Stimulated activated naive CD4-positive, alpha-beta T cell (primary cell): Measurements from ENCODE around the gene METTL27.
"Not testable (repeated sequence)": the region's sequence is repeated elsewhere in the genome, so short reads cannot be mapped to it uniquely, and the experiment has no call there.

Experiments
- DNase-seq, 6 experiments: peaks; one replicate each; lab custom pipeline; 2025; lab: John Stamatoyannopoulos, UW

Gene METTL27

DNA sequence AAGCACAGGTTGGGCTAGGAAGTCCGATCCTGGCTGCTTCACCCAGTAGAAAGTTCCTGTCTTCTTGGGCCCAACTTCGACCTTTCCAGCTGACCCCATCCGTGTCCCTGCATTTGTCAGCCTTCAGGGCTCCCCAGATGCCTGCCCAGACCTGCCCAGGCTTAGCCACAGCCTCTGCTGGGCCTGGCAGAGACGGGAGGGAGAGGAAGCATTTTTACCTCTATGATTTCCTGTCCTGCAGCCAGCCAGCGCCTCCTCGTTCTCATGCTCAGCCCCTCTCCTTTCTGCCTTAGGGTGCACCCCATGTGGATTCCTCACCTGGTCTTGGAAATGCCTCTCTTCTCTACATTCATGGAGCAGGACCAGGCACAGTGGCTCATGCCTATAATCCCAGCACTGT lies 3.7 kb downstream of the METTL27 start:
- no peak for DNase-seq

DNA sequence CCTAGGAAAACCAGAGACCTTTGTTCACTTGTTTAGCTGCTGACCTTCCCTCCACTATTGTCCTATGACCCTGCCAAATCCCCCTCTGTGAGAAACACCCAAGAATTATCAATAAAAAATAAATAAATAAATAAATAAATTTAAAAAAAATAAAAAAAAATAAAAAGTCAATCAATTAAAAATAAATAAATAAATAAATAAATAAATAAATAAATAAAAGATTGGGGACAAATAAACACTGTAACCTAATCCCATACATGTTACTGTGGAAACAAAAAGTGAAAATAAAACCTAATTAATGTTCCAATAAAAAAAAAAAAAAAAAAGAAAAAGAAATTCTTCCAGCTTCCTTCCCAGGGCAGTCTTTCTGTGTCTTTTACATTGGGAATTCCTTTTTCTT lies 5.1 kb downstream of the METTL27 start:
- not testable (repeated sequence) for DNase-seq

DNA sequence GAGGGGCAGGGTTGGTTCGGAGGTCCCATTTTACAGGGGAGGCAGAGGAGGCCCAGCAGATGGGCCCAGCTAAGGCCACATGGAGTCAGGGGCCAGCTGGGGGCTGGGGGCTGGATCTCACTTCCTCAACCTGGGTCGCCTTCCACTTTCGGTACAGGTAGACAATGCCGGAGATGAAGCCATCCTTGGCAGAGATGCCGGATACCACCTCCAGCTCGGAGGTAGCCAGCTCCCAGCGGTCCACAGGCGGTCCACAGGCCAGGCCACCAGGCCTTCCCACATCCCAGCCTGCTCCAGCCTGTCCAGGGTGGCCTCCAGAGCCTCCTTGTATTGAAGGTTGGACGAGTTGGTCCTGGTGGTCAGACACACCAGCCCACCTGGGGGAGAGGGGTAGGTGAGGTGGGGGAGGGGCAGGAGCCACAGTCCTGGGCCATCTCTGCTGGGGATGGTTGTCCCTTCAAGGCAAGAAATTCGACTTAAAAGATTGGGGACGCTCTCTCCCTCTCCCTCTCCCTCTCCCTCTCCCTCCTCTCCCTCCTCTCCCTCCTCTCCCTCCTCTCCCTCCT lies 7.6 kb downstream of the METTL27 start:
- DNase-seq, result no peak

DNA sequence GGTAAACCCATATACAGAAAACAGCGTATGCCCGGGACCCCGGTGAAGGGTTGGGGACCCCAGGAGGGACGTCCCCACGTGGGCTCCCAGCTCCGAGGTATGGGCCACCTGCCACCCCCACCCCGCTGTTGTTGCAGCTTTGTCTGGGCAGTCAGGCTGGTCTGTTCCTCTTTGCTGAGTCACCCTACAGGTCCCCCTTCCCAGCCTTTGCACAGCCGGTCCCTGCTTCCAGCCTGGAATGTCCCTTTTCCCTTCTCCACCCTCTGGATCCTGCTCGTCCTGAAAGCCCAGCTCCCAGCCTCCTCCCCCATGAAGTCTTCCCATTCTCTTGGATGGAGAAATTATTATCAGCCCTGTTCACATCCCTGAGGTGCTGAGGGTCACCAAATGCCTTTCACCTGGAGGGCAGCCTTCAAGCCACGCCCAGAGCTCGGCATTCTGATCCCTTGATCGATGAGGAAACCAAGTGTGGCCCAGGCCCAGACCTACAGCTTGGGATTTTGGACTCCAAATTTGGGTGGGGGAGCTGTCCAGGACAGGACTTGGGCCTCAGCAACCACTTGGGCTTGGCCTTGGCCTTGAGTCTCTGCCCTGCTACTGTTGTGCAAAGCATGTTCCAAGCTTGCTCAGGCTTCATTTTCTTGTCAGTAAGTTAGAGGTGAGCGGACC lies 8.9 kb downstream of the METTL27 start:
- DNase-seq, result no peak

DNA sequence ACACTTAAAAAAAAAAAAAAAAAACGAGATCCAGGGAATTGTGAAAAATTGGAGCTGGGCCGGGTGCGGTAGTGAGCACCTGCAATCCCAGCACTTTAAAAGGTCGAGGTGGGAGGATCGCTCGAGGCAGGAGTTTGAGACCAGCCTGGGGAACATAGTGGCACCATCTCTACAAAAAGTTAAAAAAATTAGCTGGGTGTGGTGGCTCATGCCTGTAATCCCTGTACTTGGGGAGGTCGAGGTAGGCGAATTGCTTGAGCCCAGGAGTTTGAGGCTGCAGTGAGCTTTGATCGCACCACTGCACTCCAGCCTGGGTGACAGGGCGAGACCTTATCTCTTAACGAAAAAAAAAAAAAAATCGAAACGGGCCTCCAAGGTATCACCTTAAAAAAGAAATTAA lies 9.5 kb downstream of the METTL27 start:
- DNase-seq, result no peak

DNA sequence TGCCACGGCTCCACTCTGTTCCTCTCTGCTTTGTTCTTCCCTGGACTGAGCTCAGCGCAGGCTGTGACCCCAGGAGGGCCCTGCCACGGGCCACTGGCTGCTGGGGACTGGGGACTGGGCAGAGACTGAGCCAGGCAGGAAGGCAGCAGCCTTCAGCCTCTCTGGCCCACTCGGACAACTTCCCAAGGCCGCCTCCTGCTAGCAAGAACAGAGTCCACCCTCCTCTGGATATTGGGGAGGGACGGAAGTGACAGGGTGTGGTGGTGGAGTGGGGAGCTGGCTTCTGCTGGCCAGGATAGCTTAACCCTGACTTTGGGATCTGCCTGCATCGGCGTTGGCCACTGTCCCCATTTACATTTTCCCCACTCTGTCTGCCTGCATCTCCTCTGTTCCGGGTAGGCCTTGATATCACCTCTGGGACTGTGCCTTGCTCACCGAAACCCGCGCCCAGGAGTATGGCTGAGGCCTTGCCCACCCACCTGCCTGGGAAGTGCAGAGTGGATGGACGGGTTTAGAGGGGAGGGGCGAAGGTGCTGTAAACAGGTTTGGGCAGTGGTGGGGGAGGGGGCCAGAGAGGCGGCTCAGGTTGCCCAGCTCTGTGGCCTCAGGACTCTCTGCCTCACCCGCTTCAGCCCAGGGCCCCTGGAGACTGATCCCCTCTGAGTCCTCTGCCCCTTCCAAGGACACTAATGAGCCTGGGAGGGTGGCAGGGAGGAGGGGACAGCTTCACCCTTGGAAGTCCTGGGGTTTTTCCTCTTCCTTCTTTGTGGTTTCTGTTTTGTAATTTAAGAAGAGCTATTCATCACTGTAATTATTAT lies 10.3 kb downstream of the METTL27 start:
- DNase-seq, result no peak

DNA sequence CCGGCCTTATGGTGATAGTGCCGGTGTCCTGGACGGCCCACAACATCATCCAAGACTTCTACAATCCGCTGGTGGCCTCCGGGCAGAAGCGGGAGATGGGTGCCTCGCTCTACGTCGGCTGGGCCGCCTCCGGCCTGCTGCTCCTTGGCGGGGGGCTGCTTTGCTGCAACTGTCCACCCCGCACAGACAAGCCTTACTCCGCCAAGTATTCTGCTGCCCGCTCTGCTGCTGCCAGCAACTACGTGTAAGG lies 10.8 kb downstream of the METTL27 start:
- DNase-seq, result no peak

DNA sequence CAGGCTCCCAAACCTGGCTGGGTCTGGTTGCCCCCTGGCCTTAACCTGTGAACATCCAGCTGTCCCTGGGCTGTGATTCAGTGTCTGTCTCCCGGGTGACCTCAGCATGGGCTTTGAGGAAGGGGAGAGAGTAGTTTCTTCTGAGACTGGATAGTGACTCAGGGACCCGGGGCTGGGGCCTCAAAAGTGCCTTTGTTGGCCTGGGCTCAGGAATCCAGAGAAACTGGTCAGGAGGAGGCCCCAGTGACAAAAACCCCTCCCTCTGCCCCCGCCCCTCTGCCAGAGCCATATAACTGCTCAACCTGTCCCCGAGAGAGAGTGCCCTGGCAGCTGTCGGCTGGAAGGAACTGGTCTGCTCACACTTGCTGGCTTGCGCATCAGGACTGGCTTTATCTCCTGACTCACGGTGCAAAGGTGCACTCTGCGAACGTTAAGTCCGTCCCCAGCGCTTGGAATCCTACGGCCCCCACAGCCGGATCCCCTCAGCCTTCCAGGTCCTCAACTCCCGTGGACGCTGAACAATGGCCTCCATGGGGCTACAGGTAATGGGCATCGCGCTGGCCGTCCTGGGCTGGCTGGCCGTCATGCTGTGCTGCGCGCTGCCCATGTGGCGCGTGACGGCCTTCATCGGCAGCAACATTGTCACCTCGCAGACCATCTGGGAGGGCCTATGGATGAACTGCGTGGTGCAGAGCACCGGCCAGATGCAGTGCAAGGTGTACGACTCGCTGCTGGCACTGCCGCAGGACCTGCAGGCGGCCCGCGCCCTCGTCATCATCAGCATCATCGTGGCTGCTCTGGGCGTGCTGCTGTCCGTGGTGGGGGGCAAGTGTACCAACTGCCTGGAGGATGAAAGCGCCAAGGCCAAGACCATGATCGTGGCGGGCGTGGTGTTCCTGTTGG lies 11.4 kb downstream of the METTL27 start, which contains the start of gene CLDN4:
Gene CLDN4 (plus strand): TSS at position 316 of the 903 bp plus-strand sequence. CDS start 206 bp downstream, at position 522.
- no peak for DNase-seq

DNA sequence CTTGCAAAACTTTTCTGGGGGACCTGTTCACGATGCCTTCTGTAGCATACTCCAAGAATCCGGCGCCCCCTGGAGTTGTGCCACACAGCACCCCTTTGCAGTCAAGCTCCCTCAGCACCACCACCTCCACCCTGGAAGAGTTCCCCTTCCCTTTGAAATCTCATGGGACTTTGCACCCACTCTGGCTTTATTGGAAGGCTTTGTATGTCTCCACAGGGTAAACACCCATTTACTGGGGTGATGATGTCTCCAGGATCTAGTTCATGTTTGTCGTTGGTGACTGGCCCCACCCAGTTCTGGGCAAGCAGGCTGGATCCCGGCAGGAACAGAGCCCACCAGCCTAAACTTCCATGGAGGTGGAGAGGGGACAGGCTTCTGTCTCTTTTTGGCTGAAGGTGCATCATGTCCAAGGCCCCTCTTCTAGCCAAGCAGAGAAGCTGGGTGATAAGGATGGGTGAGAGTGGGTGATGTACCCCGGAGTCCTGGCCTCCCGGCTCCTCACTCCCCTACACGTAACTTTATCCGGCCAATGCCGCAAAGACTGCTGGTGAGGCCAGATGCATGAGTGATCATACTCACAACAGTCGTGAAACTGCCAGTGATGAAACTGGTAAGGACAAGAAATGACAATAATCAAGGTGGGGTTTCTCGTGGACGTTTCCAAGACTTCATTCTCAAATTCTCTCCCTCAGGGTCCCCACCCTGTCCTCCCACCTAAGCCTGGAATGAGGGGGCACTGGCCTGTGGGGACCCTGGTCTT lies 12.2 kb downstream of the METTL27 start:
- DNase-seq, result no peak

DNA sequence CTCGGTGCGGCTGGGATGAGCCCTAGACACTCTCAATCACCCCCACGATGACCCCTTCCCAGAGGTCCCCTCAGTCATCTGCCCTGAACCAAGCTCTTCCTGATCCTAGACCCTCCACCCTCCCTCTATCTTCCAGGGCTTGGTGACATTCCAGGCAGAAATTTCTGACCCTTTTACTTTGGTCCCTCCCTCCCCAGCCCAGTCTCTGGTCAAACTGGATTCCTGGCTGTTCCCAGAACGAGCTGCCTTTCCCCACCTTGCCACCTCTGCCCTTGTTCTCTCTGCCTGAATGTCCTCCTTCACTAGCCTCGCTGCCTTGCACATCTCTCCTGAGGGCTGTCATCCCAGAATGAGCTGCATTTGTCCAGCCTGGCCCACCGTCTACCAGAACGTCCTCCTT lies 12.8 kb downstream of the METTL27 start:
- DNase-seq, result no peak

DNA sequence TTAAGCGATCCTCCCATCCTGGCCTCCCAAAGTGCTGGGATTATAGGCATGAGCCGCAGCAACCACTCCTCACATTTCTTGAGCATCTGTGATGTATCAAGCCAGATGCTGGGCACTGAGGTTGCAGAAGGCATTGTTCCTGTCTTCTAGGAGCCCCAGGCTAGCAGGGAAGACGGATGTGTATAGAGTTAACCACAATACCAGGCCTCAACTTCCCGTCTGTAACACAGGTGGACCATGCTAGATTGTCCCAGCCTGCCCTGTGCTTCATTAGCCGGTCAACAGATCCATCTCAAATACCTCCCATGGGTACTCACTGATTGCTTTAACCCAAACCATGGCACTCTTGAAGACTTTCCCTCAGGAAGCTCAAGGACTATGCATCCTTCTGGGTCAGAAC lies 13.3 kb downstream of the METTL27 start:
- DNase-seq, result no peak

DNA sequence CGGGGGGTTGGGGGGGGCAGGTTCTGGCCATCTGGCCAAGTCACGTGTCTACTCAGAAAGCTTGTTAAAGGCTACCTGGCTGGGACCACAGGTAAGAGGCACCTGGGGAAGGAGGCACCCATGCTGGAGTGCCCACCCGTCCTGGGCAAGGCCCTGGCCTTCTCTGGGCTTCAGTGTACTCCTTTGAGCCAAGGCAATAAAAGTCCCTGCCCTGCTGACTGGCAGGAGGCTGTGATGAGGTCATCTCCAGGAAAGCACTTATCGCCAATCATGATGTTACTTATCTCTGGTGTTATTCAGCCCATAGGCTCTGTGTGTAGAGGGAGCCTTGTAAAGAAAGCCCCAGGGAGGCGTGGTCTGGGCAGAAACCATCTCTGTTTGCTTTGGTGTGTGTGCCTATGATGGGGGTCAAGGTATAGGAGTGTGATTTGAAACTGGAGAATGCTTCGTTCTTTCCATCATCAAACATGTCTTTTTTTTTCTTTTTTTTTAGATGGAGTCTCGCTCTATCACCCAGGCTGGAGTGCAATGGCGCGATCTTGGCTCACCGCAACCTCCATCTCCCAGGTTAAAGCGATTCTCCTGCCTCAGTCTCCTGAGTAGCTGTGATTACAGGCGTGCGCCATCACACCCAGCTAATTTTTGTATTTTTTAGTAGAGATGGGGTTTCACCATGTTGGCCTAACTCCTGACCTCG lies 14.1 kb downstream of the METTL27 start:
- DNase-seq, result no peak

DNA sequence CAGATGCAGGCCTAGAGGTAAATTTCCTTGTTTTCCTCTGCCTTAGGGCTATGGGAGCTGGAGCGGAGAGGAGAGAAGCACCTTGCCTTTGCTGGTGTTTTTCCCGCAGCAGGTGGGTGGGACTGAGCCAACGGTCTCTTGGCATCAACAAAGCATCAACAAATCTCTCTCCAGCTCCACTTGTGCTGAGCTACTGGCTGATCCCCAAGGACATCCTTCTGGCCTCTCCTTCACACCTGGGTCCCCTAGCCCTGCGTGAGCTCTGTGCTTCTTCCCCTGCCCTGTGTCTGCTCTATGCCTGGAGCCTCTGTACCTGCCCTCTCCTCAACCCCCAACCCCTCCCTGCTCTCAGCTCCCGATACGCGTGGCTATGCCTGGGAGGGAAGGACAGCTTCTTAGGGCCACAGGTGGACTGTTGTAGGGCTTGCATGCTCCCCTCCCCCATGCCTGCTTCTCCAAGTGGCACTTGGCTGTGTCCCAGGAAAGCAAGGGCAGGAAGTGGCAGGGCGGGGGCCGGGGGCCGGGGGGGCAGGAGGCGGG lies 14.7 kb downstream of the METTL27 start:
- no peak for DNase-seq

DNA sequence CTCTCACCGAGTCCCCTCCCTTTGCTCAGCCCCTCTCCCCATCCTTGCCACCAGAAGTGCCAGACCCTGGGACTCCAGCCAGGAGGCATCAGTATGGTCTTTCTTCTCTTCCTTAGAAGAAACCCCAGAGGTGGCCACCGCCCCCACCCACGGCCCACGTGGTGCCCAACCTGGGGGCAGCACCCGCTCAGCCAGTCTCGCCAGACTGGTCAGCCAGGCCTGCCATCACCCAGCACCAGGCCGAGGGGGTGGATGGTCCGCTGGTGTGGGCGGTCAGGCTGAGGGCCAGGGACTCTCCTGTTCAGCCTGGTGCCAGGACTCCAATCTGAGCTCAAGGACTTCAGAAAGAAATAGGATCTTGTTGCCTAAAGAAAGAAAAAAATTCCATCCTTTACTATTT lies 17.3 kb downstream of the METTL27 start:
- DNase-seq, result no peak

DNA sequence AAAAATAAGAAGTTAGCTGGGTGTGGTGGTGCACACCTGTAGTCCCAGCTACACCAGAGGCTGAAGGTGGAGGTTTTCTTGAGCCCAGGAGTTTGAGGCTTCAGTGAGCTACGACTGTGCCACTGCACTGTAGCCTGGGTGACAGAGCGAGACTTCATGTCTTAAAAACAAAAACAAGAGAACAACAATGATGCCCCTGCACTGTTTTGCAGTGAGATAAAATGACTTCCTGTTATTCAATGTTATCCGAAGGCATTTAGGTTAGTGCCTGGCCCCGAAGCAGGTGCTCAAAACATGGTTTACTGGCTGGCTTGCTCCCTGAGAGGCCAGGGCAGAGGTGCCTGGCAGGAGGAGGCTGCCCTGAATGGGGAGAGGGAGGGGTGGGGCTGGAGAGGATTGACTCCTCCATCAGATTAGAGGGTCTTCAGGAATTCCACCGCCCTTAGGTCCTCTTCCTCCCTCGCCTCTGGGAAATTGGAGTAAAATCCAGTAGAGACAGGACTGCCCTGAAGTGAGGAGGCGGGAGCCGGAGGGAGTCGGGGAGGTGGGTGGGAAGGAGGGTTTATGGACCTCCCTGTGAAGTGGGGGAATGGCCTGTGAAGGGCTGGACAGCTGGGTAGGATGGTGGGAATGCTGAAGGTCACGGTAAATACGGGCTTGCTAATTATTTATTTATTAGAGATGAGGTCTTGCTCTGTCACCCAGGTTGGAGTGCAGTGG lies 18.3 kb downstream of the METTL27 start:
- no peak for DNase-seq

DNA sequence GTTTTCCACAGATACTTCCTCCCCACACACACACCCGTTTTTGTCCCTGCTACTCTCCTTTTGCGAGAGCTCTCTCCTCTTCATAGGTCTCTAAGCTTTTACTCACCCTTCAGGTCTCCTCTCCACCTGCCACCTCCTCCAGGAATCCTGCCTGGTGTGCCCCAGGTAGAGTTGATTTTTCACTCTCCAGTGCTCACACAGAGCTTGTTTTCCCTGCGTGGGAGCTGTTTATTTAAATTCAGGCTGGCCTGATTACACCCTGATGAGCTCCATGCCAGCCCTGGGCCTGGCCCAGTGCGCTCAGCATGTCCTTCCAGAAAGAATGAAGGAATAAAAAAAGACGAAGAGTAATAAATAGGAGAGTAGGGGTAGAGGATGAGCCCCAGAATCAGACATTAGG lies 19.1 kb downstream of the METTL27 start:
- no peak for DNase-seq

DNA sequence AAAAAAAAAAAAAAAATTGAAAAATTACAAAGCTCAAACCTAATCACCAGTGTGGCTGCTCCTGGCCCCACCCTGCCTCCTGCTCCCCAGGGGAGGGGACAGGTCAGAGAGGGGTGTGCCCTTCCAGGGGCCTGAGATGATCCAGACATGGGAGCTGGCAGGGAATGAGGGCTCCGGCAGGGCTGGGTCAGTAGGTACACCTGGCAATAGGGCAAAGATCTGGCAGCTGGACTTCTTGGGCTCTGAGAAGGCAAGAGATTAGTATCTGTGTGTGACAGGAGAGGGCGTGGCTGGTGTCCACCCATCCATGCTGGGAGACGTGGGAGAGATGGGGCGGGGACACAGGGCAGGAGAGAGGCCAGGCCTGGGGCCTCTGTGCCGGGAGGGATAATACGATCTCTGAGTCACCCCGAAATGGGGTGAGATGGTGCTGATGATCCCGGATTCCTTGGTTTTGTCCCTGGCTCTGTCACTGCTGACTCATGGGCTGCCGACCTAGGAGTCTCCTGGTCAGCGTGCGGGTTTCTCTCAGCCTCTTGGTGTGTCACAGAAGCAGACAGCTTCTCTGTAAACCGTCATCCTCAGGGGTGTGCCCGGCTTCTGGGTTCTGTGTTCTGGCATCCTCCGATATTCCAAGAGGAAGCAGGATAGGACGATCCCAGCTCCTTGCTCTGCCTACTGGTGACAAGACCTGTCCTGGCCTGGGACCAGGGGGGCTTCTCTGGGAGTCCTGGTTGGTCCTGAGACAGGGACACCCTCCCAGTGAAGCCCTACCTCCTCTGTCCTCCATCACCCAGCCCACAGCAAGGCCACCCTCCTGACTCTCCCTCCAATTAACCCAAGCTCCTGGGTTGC lies 19.8 kb downstream of the METTL27 start:
- DNase-seq, result no peak

DNA sequence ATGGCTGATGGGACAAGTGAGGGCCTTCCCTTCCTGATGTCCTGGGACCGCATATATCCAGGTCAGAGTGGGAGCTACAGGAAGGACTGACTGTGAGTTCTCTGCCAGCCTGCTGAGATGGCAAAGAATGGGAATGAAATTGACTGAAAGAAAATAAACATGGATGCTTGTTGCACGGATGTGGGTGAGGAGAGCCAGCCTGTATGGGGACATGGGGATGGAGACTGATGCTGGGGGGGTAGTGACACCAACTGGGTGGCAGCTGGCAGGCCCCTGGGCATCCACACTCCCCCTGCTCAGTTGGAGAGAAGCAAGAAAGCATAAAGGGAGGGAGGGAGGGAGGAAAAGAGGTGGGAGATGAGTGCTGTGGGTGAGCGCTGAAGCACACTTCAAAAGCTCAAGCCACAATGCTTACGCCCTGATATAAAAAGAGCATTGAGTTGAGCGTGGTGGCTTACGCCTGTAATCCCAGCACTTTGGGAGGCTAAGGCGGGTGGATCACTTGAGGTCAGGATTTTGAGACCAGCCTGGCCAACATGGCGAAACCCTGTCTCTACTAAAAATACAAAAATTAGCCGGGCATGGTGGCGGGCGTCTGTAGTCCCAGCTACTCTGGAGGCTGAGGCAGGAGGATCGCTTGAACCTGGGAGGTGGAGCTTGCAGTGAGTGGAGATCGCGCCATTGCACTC lies 20.6 kb downstream of the METTL27 start:
- DNase-seq, result not testable (repeated sequence)

DNA sequence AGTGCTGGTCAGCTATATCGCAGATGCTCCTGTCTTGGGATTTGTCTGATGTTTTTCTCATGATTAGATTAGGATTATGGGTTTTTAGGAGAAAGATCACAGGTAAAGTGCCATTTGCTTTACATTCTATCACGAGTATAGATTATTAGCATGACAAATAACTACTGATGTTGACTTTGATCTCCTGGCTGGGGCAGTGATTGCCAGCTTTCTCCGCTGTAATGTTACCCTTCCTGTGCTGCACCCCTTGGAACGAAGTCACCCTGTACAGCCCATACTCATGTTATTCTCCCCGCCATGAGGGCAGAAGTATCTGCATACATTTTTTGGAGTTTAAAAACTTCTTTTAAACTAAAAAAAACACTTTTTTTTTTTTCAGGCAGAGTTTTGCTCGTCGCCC lies 22.3 kb downstream of the METTL27 start:
- DNase-seq, result no peak
